Stimulated activated naive CD8-positive, alpha-beta T cell treated with anti-CD3 and anti-CD28 coated beads, Interleukin-15, amount 100 ng/mL, for 72 hours (primary cell): Measurements from ENCODE around the gene TBC1D12.
"Not testable (repeated sequence)": the region's sequence is repeated elsewhere in the genome, so short reads cannot be mapped to it uniquely, and the experiment has no call there.

ENCODE experiments used
- ATAC-seq: fragments of 150-1000 bp; cut with Tn5 transposase; 2 replicates; pipeline ENCODE4 v1.10.0; 2021; ENCODE audit warnings: mild to moderate bottlenecking, moderate library complexity
- DNase-seq, 2 donors: peaks; one replicate each; pipeline ENCODE4 v3.0.0; 2021 to 2022
- H3K27ac Mint-ChIP-seq, 2 donors: one replicate each; pipeline ENCODE4 v1.8.0; 2022; ENCODE audit warnings: mild to moderate bottlenecking in 2 of 2, mixed read lengths in 2 of 2, moderate library complexity in 2 of 2
- H3K27me3 Mint-ChIP-seq: one replicate; pipeline ENCODE4 v1.8.0; 2022; ENCODE audit warnings: mixed read lengths
- H3K4me1 Mint-ChIP-seq: one replicate; pipeline ENCODE4 v1.8.0; 2022; ENCODE audit warnings: mild to moderate bottlenecking, mixed read lengths
- H3K4me3 Mint-ChIP-seq, 2 donors: one replicate each; pipeline ENCODE4 v1.8.0; 2022; ENCODE audit warnings: mild to moderate bottlenecking in 2 of 2, mixed read lengths in 2 of 2, moderate library complexity in 1 of 2
- H3K9me3 Mint-ChIP-seq, 2 donors: one replicate each; pipeline ENCODE4 v1.8.0; 2022; ENCODE audit warnings: mixed read lengths in 2 of 2

Gene TBC1D12

DNA sequence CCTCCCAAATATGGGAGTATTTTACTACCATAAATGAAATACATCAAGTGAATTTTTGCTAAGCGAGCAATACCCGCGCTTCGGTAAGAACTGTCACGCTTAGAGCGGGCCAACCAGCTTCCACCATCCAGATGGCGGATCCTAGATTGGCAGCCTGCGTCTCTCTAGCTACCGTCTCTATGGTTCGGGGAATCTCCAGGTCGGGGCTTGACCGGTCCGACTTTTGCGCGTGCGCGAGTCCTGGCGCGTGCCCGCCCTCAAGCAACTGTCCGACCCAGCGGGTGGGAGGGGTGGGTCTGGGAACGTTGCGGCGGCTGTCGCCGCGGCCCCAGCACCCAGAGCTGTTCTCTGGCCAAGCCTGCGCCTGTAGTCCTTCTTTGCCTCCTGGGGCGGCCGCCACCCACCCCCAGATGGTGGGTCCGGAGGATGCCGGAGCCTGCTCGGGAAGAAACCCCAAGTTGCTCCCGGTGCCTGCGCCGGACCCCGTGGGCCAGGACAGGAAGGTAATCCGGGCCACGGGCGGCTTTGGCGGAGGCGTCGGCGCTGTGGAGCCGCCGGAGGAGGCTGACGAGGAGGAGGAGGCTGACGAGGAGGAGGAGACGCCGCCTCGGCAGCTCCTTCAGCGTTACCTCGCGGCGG, at the start of gene TBC1D12:
TBC1D12 (plus strand) TSS at position 338 of the 639 bp plus-strand sequence; CDS start at position 411, 73 bp downstream.
- Mint-ChIP-seq H3K4me3 (peak within 1 kb of the TSS; percentile 71 to 82), H3K27ac (no peak within 1 kb of the TSS), H3K27me3 (peaks cover 68% of the 10 kb centered on the region), H3K4me1 (no peaks in the 10 kb centered on the region), H3K9me3 (no peaks in the 10 kb centered on the region)
- DNase-seq (peak; percentile 42 to 64), ATAC-seq (peak; percentile 83)

DNA sequence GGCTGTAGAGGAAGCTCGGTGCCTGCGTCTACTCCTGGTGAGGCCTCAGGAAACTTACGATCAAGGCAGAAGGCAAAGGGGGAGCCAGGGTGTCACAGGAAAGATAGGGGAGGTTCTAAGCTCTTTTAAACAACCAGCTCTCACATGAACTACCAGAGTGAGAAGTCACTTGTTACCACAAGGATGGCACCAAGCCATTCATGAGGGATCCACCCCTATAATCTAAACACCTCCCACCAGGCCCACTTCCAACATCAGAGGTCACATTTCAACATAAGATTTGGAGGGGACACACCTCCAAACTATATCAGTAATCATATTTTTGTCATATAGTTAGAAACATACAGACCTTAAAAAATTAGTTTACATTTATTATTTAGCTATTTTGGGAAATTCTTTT, 49.0 kb upstream of the TBC1D12 start:
- Mint-ChIP-seq H3K27me3 (no peaks in the 10 kb centered on the region), H3K4me1 (peaks cover 11% of the 10 kb centered on the region)

DNA sequence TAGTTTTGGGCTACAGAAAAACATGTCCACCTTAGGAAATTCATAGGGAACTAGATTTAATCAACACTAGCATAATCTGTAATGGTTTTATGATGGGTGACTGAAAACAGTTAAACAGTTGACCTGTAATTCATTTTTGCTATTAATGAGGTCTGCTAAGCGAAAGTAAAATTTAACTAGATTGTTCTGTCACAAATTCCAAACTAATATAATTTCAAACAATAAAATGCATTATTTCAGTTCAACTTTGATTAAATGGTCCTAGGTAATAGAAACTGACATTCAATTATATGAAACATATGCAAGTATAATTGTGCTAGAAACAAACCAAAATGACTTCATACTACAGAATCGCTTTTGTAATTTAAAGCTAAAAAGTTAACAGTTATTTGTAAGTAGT, 46.5 kb upstream of the TBC1D12 start:
- peaks cover 31% of the 10 kb centered on the region for H3K4me1 Mint-ChIP-seq
- ATAC-seq = no peak

More for the DNA sequence above, 49.0 kb upstream of the TBC1D12 start:
- no peak overlapping the region for H3K27ac Mint-ChIP-seq
- ATAC-seq (no peak), DNase-seq (no peak)
- no peaks in the 10 kb centered on the region for H3K9me3 Mint-ChIP-seq
- no peak overlapping the region for H3K4me3 Mint-ChIP-seq

DNA sequence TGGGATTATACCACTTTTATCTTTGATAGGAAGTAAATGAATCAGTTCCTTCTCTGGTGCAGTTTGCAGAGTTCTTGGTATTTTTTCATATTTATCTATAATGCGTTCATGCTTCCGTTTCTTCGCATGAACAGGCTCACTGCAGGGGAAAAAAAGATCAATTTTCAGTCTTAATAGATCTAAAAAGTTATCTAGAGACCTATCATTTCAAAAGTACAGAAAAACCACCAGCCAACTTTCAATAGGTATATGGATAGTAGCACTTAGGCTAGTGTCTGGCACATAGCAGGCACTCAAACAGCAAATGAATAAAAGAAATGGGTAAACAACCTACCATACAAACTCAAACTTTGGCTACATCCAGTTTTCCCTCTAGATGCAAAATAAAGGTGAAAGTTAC, 45.1 kb upstream of the TBC1D12 start:
- H3K27me3 Mint-ChIP-seq = no peaks in the 10 kb centered on the region
- H3K27ac Mint-ChIP-seq = no peak overlapping the region
- H3K9me3 Mint-ChIP-seq = no peaks in the 10 kb centered on the region
- H3K4me1 Mint-ChIP-seq = peaks cover 40% of the 10 kb centered on the region
- DNase-seq (no peak), ATAC-seq (no peak)
- H3K4me3 Mint-ChIP-seq = no peak overlapping the region

More for the DNA sequence above, 46.5 kb upstream of the TBC1D12 start:
- no peaks in the 10 kb centered on the region for H3K9me3 Mint-ChIP-seq
- H3K4me3 Mint-ChIP-seq = no peak overlapping the region
- no peaks in the 10 kb centered on the region for H3K27me3 Mint-ChIP-seq
- no peak overlapping the region for H3K27ac Mint-ChIP-seq
- DNase-seq = no peak

DNA sequence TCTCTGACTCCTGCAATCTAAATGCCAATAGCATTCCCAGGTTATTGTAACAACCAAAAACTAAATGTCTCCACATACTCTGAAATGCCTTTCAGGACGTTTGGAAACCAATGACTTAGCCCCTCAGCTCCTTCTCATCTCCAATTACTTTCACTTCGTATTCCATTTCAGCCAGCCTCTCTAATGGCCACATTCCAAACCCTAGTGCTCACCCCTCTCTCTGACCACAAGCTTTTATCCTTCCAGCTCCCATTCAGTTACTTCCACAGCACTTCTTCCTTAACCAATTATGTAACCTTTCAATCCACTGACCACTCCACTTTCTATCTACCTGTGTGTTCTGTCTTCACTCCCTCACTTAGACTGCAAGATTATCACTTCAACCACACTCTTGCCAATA, 43.9 kb upstream of the TBC1D12 start:
- Mint-ChIP-seq H3K9me3 (no peaks in the 10 kb centered on the region), H3K4me3 (no peak overlapping the region), H3K27me3 (no peaks in the 10 kb centered on the region), H3K27ac (no peak overlapping the region), H3K4me1 (peaks cover 40% of the 10 kb centered on the region)
- no peak for DNase-seq
- ATAC-seq = no peak

DNA sequence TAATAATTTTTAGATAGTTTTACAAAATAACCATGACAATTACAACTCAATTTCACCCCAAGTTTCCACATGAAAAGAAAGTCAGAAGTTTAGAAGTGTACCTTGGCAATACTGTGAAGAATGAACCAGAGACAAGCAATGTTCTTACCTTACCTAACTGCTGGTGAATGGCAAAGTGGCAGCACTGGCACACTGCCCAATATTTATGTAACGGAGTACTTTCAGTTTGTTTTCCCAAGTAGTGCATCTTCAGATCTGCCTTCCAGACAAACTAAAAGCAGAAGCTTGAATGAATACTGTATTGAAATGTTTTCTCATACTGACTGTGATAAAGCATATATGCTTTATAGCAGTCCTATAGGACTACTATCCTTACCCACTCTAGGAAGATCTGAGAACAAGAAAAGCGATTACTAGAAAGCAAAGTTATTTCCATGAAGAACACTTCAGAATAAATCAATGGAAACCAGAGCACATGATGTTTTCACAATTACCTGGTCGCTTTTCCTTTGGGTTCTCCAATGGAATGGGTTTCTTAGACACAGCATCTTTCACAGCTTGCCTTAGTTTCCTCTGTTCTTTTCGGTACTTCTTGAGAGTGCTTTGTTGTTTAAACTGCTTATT, 41.1 kb upstream of the TBC1D12 start:
- Mint-ChIP-seq H3K27ac (peak overlapping the region in 1 of 2 donors; percentile 64), H3K27me3 (peaks cover 17% of the 10 kb centered on the region)
- no peak for DNase-seq

DNA sequence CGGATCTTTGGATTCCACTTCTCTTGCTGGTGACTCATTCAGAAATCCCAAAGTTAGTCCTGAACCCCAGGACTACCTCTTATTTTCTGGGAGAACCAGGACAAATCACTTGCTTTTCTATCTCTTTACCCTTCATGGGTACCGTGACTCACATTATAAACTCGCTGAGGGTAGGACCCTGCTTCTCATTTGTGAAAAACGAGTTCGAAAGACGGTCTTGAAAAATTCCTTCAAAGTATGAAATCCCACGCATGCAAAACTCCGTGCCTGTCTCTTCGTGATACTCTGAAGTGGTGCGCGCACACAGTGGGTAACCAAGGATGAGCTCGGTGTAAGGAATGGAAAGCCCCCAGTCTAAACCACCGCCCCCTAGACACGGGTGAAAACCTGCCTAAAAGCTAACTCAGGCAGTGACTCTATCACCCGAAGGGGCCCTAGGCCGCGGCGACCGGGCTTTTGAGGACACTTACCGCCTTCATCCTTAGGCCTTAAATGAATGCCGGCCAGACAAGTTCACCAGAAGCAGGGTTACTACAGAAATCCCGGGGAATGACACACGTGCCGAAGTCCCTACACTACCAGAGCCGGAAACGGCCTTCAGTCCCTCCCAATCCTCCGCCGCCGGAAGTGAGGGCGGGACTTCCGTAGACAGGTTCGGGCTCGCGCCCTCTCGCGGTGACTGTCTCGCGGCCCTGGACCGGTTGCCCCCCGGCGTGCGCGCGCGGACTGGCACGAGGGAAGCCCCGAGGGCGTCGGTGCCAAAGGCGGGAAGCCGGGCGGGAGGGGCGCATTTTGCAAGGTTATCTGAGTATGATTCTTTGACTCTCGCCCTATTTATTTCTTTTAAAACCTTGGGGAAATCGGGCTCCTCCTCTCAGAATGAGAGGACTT, 39.7 kb upstream of the TBC1D12 start, which contains the start of gene NOC3L:
NOC3L (minus strand) TSS at position 580 of the 891 bp plus-strand sequence; CDS start at position 479, 101 bp downstream.
- Mint-ChIP-seq H3K4me3 (peak within 1 kb of the TSS; percentile 93 to 99), H3K27me3 (peaks cover 24% of the 10 kb centered on the region), H3K9me3 (peaks cover 0 to 5% of the 10 kb centered on the region in 2 donors), H3K27ac (peak within 1 kb of the TSS; percentile 98 to 99), H3K4me1 (peaks cover 36% of the 10 kb centered on the region)
- DNase-seq = peak; percentile 91 to 95
- peak; percentile 98 for ATAC-seq

More for the DNA sequence above, 41.1 kb upstream of the TBC1D12 start:
- Mint-ChIP-seq H3K9me3 (peaks cover 0 to 5% of the 10 kb centered on the region in 2 donors), H3K4me1 (peaks cover 40% of the 10 kb centered on the region), H3K4me3 (peak overlapping the region; percentile 93 to 99)
- ATAC-seq = no peak

DNA sequence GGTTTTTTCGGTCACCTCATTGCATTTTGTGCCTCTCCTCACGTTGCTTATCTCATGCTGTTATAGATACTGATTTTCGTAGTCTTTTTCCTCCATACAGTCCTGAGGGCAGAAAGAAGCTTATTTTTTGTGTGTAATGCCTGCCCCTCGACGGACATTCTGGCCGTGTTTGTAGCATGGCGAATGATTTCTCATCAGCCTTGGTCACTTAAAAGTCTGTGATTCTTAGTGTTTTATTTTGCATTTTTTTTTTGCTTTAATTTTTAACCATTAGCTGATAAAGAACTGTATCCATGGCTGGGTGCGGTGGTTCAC, 39.1 kb upstream of the TBC1D12 start:
- H3K9me3 Mint-ChIP-seq = peaks cover 0 to 5% of the 10 kb centered on the region in 2 donors
- peaks cover 30% of the 10 kb centered on the region for H3K4me1 Mint-ChIP-seq
- ATAC-seq = peak; percentile 41
- H3K27me3 Mint-ChIP-seq = peaks cover 24% of the 10 kb centered on the region
- H3K27ac Mint-ChIP-seq = peak overlapping the region in 1 of 2 donors; percentile 99
- peak overlapping the region; percentile 93 to 99 for H3K4me3 Mint-ChIP-seq
- no peak for DNase-seq

DNA sequence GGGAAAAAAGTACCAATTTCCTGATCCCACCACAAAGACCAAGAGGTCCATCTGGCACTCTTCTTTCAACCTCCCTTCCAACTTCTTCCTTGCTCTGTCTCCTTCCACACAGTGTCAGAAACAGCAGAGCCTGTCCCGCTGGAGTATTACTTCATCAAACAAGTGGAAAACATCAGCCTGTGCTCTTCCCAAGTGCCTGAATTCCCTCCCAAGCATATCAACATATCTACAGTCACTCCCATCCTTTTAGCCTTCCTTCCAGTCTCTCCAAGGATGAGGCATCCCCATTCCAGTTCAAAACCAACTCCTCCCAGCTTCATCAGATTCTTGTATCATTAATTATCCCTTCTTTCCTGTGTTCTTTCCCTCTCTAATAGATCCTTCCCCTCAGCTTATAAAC, 37.9 kb upstream of the TBC1D12 start:
- H3K9me3 Mint-ChIP-seq = peaks cover 0 to 5% of the 10 kb centered on the region in 2 donors
- DNase-seq (no peak), ATAC-seq (no peak)
- no peak overlapping the region for H3K27ac Mint-ChIP-seq
- H3K4me1 Mint-ChIP-seq = peaks cover 21% of the 10 kb centered on the region
- H3K27me3 Mint-ChIP-seq = peaks cover 24% of the 10 kb centered on the region
- H3K4me3 Mint-ChIP-seq = no peak overlapping the region

DNA sequence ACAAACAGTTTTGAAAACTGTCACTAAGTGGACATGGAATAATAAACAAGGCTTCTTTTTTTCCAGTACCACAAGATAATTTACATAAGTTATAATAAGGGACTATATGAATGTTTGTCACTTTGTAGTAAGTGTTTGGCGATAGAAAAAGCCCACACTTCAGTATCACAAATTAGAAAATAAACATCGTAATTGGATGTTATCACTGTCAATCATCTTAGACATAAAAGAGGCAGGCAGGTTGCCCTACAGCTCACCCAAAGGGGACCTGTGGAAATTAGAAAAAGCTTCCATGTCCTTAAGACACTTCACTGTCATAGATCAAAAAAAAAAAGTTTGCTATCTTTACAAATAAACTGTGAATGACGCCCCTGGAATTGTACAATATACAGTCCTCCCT, 36.0 kb upstream of the TBC1D12 start:
- Mint-ChIP-seq H3K9me3 (peaks cover 0 to 5% of the 10 kb centered on the region in 2 donors), H3K27me3 (peaks cover 26% of the 10 kb centered on the region), H3K4me1 (peaks cover 5% of the 10 kb centered on the region), H3K27ac (peak overlapping the region in 1 of 2 donors; percentile 42), H3K4me3 (no peak overlapping the region)
- no peak for ATAC-seq
- no peak for DNase-seq

DNA sequence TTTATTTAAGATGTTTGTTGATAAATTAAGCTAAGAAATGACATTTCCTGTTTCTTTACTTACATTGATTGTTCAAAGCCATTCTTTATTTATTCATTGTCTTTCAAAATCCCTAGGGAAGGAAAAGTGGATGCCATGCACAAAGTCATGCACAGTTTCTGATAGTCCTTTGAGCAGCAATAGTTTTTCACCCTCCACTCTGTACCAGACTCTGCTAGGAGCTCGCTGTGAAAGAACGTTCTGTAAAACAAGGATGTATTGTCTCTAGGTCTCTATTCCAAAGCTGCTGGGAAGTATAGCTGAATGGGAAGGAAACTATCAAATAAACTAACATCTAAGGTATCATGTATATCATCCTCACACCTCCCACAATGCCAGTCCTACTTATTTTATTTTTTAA, 31.8 kb upstream of the TBC1D12 start:
- Mint-ChIP-seq H3K27me3 (peaks cover 38% of the 10 kb centered on the region), H3K27ac (no peak overlapping the region), H3K9me3 (no peaks in the 10 kb centered on the region), H3K4me1 (no peaks in the 10 kb centered on the region), H3K4me3 (no peak overlapping the region)
- ATAC-seq (no peak), DNase-seq (no peak)

DNA sequence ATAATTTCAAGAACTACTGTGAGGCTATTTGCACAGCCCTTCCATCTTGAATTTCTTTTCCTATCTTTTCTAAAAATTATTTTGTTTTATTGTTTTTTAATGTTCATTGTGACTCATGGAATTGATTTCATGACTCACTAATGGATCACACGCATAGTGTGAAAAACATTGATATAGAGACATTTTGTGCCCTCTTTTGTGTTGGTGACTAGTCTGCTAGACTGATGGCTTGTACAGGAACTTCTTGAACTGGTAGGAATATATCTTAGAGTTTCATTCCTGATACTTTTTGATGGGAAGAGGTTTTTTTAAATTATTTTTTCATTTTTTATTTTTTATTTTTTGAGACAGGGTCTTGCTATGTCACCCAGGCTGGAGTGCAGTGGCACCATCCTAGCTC, 27.0 kb upstream of the TBC1D12 start:
- Mint-ChIP-seq H3K9me3 (no peaks in the 10 kb centered on the region), H3K4me1 (no peaks in the 10 kb centered on the region), H3K27me3 (peaks cover 49% of the 10 kb centered on the region), H3K27ac (no peak overlapping the region), H3K4me3 (no peak overlapping the region)
- no peak for ATAC-seq
- DNase-seq = no peak

DNA sequence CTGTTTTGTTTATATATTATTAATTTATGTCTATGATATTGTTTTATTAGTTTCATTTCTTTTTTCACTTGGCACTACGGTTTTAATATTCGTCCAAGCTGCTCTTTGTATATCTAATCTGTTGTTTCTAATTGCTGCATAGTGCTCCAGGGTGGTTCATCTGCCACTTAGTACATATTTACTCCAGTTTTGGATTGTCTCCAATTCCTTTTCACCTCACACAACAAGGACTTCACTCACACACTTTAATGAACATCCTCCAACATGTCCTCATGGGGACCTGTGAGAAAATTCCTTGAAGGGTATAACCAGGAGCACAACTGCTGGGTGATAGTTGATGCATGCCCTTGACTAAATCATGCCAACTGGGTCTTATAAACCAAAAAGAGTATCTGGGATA, 25.5 kb upstream of the TBC1D12 start:
- Mint-ChIP-seq H3K4me3 (no peak overlapping the region), H3K9me3 (no peaks in the 10 kb centered on the region), H3K4me1 (no peaks in the 10 kb centered on the region), H3K27ac (no peak overlapping the region), H3K27me3 (peaks cover 41% of the 10 kb centered on the region)
- ATAC-seq (no peak), DNase-seq (no peak)

DNA sequence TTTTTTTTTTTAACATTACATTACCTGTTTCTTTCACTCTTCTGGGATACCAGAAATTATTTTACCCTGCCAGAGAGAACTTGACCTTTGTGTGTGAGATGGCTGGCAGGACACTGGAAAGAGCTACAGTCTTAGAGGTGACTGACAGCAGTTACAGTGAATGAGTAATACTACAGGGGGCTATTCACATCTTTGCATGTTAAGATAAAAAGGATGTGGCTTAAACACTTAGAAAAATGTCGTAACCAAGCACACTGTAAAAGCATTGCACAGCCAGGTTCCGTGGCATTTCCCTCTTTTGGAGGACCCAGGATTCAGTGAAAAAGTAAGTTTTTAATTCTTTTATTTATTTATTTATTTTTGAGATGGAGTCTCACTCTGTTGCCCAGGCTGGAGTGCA, 18.8 kb upstream of the TBC1D12 start:
- ATAC-seq (no peak), DNase-seq (no peak)
- H3K4me3 Mint-ChIP-seq = no peak overlapping the region
- no peaks in the 10 kb centered on the region for H3K27me3 Mint-ChIP-seq
- H3K9me3 Mint-ChIP-seq = no peaks in the 10 kb centered on the region
- H3K4me1 Mint-ChIP-seq = no peaks in the 10 kb centered on the region
- no peak overlapping the region for H3K27ac Mint-ChIP-seq

DNA sequence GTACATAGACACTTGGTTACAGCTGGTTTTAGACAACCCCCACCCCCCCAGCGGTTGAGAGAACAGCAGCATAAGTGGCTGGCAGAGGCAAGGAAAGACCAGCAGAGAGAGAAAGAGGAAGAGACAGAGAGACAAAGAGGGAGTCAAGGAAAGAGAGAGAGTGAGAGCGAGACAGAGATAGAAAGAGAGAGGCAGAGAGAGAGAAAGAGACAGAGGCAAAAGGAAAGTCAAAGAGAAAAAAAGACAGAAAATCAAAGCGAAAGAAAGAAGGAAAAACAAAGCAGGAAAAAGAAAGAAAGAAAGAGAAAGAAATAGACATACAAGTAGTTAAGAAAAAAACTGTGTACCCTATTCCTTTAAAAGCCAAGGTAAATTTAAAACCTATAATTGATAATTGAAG, 16.6 kb upstream of the TBC1D12 start:
- not testable (repeated sequence) for H3K4me1 Mint-ChIP-seq, H3K4me3 Mint-ChIP-seq, H3K27me3 Mint-ChIP-seq, ATAC-seq, H3K9me3 Mint-ChIP-seq, DNase-seq
- H3K27ac Mint-ChIP-seq = peak overlapping the region in 1 of 2 donors; percentile 1

DNA sequence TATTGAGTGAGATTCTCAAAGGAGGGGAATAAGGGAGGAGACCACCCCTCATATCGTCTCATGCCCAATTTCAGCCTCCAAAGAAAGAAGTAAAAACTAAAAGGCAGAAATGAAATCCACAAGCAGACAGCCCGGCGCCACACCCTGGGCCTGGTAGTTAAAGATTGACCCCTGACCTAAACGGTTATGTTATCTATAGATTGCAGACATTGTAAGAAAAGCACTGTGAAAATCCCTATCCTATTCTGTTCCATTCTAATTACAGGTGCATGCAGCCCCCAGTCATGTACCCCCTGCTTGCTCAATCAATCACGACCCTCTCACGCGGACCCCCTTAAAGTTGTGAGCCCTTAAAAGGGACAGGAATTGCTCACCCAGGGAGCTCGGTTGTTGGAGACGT, 10.2 kb upstream of the TBC1D12 start:
- not testable (repeated sequence) for ATAC-seq, H3K27ac Mint-ChIP-seq, DNase-seq, H3K4me3 Mint-ChIP-seq, H3K27me3 Mint-ChIP-seq, H3K9me3 Mint-ChIP-seq, H3K4me1 Mint-ChIP-seq
